ENCODE measurements around the gene LRRFIP2. TPM values are rescaled to one million over a fixed set of nuclear protein-coding genes. Genes with fewer than 3 reads are reported as not detected.
"Not testable (repeated sequence)": the region's sequence is repeated elsewhere in the genome, so short reads cannot be mapped to it uniquely, and the experiment has no call there.

The LRRFIP2 gene
- total RNA-seq, 1 experiment from 2014 or later = 32.3 TPM

DNA sequence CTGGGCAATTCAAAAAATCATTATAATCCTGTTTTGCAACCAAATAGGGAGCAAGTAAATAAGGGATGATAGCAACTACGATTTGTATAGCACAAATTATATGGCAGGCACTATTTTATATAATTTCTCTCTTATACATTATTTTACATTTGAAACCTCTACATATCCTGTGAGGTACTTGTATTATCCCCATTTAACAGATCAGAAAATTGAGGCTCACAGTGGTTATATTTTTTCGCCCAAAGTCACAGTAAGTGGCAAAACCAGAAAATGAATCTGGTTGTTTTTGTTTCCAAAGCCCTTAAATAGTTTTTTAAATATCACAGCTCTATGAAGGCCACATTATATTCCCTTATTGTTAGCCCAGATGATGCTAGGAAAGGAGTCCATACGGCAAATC lies 106.8 kb downstream of the LRRFIP2 start:
- DNase-seq (ENCODE audit: low spot score) = no peak

DNA sequence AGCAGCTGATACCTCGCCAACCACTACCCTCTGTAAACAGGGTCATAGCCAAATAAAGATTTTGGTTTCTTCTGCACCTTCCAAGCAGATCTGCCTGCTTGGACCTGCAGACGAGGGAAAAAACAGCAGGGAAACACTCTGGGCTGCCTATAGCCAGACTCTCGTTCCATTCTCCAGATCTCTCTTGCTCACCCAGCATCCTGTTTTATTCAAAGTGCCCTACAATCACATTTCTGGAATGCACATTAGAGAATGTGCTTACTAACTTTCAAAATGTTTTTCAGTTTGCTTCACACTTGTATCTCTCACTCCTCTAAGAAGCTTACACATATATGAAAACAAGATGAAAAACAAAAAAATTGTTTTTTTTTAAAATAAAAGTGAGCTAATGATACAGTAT lies 109.6 kb downstream of the LRRFIP2 start:
- DNase-seq (ENCODE audit: low spot score) = no peak

DNA sequence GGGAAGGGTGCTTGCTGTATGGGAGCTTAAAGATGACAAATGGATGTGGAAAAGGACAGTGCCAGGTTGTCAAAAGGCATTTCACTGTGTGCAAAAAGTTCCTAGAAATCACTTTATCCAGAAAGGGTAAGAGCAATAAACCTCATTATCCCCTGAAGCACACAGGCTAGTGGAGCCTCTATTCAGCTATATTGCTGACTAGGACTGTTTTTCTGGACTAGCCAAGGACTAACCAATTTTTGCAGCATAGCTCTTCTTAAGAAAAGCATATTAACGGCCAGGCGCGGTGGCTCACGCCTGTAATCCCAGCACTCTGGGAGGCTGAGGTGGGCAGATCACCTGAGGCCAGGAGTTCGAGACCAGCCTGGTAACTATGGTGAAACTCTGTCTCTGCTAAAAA lies 116.3 kb downstream of the LRRFIP2 start:
- DNase-seq (ENCODE audit: low spot score) = no peak

DNA sequence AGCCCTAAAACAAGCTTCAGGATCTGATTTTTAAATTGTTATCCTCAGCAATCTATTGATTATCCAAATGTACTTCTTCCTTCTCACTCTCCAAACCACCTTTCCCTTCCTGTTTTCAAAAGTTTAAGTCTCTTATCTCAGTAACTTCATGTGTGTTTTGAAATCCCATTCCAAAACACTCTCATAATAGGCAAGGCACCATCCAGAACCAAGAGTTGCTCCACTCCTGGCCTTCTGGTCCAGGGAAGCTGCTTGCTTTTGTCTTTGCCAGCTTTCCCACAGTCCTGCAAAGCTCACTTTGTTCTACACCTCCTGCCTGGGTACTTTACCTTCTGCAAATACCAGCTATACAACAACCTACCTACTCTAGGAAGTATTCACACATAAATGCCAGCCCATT lies 117.6 kb downstream of the LRRFIP2 start:
- DNase-seq (ENCODE audit: low spot score) = no peak

DNA sequence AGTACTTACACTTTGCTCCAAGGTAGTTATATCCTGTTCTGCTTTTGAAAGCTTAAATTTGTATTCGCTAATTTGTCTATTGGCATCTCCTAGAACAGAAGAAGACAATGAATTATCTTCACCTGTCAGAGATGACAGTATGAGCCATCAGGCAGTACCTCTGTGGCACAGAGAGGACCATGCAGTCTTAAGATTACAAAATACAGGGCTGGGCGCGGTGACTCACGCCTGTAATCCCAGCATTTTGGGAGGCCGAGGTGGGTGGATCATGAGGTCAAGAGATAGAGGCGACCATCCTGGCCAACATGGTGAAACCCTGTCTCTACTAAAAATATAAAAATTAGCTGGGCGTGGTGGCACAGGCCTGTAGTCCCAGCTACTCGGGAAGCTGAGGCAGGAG lies 119.3 kb downstream of the LRRFIP2 start:
- not testable (repeated sequence) for DNase-seq (ENCODE audit: low spot score)

DNA sequence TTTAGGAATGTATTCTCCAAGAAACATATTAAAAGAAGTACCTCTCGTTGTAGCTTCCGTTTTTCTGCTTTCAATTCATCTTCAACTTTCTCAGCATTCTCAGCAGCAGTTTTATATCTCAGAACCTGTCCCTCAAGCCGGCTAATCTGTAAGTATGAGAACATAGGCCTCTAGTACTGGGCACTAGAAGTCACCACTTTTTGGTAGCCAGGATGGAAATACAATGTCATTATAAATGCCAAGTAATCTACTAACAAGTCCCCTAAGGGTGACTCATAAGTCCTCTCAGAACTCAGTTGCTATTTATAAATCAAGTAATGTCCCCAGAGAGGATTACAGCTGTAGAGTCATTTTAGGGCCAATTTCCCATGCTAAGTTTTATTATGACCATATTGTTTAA lies 120.0 kb downstream of the LRRFIP2 start:
- DNase-seq (ENCODE audit: low spot score) = no peak

DNA sequence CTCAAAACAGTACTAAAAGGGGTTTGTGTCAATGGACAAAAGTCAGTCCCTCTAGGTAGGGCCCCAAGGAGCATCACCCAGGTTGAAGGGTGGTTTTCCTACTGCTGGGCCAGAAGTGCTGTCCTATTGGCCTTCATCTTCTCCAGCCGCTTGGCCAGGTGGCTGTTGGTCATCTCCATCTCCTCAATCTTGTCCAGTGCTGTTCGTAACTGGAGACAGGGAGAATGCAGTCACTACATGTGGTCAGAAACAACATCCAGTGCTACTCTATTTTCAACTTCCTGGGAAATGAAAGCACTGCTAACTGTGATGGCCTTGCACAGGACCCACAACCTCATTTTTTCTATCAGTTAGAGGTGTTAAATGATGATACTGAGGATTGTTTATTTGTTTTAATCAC lies 120.6 kb downstream of the LRRFIP2 start:
- no peak for DNase-seq (ENCODE audit: low spot score)

DNA sequence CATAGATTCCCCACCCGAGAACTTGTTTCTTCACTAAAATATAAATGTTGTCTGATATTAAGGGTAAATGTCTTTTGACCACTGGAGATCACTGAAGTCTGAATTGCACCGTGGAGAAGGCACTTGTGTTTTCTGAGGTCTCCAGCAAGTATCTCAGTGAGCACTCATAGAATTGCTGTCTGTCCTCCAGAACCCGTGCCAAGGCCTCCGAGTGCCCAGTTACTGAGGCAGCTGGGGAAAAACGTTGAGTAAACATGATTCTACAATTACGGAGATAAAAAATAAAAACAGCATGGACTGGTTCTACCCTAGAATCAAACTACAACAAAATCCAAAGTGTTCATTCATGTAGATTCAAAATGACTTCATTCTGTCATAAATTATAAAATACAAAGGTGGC lies 121.0 kb downstream of the LRRFIP2 start:
- DNase-seq (ENCODE audit: low spot score) = no peak

DNA sequence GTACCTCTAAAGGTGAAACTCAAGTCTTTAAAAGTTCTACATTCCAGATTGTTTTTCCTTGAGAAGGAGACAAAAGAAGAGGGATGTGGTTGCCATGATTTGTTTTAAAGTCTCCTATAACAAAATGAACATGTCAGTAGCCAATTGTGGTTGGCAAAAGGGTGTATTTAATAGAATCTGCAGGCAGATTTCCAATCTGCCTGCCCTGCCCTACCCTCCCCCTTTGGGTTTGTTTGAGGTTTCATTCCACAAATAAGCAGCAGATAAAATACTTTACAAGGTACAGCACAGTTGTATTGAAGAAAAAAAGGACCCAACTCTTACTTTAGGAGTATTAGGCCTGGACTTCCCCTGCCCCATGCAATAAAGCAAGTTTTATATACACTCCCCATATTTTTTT lies 121.5 kb downstream of the LRRFIP2 start:
- DNase-seq (ENCODE audit: low spot score) = no peak

DNA sequence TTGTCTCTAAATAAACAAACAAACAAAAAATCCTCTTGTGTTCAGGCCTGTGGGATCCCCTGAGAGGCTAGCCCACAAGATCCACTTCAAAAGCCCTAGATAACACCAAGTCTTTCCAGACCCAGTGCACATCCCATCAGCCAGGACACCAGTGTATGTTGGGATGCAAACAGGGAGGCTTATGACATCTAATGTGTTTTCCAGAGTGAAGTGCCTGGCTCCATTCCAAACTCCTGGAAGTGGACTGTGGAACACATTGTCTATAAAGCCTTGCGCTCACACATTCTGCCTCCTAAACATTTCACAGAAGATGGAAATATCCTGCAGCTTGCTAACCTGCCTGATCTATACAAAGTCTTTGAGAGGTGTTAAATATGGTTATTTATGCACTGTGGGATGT lies 124.1 kb downstream of the LRRFIP2 start:
- DNase-seq (ENCODE audit: low spot score) = no peak

DNA sequence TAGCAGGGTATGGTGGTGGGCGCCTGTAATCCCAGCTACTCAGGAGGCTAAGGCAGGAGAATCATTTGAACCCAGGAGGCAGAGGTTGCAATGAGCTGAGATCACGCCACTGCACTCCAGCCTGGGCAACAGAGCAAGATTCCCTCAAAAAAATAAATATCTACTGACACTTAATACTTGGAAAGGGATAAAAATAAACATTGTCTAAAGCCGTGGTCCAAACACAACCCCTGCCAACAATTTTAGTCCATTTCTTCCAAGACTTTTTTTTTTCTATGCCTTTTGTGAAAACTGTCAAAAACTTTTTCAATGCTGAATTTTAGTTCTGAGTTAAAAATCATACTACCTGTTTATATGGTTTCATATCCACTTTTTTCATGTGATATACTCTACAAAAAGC lies 131.7 kb downstream of the LRRFIP2 start:
- DNase-seq (ENCODE audit: low spot score) = not testable (repeated sequence)

DNA sequence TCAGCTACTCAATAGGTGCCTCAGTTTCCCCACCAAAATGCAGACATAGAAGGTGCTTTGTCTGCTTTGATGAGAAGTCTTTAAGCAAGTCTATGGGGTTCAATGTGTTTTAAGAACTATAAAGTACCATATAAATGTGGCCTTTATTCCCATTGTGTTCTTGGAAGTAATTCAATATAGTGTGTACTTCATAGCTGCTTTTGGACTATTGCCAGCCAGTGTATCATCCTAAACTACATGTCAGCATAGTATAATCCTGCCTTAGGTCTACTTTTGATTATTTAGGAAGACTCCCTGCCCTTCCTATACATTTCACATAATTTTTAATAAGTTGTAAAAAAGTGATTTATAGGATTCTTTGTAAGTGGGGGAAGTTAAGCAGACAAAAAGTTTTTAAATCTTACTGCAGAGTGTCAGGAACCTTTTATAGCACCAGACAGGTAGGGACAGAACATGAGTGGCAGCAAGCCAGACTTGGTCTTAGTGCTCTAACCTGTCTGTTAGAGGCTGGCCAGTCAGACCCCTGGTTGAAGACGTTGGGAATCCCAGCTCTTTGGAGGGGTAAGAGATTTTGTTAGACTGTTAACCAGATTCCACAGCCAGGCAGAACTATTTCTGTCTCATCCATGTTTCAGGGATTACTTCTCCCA lies 132.7 kb downstream of the LRRFIP2 start:
- DNase-seq (ENCODE audit: low spot score) = no peak

DNA sequence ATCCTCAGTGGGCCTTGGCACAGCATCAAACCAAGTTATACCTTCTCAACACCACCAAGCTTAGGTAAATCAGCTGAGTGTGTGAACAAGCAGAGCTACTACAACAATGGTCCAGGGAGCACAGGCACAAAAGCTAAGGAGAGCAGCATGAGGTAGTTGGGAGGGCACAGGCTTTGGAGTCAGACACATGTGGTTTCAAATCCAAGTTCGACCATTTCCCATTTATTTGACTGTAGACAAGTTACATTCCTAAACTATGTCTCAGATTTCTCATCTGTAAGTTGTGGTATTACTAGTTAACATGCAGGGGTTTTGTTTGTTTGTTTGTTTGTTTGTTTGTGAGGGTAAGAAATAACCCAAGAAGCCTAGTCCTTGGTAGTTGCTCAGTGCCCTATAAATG lies 134.2 kb downstream of the LRRFIP2 start:
- DNase-seq (ENCODE audit: low spot score) = no peak

DNA sequence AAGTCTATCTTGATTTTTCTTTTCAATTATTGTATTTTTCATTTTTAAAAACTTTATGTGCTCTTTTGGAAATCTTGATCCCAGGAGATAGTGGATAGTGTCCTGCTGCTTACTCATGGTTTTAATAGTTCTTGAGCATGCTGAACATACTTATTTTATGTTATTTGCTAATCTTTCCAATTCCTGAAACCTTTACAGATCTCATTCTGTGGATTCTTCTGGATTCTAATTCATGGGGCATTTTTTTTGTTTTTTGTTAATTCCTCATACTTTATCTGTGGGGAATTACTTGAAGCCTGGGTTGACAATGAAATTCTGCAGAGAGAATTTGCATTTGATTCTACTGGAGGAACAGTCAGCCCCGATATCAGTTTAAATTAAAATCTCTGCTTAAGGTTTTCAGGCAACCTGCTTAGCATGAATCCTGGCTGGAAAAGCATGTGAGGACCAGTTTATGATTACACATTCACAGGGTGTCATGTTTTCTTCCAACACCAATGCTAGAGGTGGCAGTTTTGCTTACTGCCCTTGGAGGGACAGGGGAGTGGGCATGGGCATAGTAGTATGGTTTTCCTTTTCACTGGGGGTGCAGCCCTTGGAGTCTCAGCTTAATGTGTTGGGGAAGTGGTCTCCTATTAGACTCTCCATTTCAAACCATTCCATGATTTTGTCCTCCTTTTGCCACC lies 135.1 kb downstream of the LRRFIP2 start:
- no peak for DNase-seq (ENCODE audit: low spot score)

DNA sequence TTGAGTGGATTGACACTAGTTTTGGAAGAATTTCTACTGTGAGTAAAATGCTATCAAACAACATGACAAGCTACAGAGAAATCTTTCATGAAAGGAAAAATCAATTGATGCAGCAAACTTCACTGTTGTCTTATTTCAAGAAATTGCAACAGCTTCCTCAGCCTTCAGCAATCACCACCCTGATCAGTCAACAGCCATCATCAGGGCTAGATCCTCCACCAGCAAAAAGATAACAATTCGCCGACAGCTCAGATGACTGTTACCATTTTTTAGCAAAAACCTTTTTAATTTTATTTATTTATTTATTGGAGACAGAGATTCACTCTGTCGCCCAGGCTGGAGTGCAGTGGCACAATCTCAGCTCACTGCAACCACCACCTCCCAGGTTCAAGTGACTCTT lies 137.0 kb downstream of the LRRFIP2 start:
- no peak for DNase-seq (ENCODE audit: low spot score)

DNA sequence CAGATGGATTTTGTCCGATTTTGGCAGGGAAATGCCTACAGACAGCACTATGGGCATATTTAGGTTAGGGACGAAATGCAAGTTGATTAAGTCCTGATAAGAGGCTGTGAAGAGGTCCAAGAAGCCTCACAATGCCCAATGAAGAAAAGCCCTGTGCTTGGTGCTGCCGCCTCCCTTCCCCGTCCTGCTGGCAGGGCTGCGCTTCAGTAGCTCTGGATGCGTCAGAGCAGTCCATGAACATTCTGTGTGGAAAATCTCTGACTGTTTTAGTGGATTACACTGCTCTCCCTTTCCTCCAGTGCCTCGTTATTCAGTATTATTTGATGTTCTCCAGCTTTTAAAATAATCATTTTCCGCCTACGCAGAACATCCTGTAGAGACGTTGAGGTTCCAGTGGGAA lies 141.4 kb downstream of the LRRFIP2 start:
- DNase-seq (ENCODE audit: low spot score) = no peak

DNA sequence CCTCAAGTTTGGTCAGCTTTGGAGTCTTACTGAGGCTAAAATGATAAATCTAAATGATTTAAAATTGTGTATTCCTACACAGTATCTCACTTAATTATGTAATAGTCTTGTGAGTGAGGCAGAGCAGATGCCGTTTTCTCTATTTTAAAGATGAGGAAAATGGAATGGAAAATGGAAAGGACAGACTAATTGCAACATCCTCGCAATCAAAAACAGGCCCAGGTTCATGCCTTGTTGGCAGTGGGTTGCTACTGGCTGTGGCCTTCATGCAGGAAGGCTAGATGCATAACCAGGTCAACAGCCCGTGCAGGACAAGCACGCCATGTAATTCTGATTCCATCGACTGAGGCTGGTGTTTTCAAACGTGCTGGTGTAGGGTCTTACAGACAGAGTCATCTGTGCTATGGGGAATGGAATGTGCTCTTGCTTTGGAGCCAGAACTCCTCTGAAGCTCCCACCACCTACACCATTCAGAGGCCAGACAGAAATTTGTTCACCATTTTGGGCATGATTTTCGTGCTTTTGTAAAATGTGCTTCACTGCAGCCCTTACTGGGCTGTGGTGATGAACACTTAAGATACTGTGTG lies 143.2 kb downstream of the LRRFIP2 start:
- no peak for DNase-seq (ENCODE audit: low spot score)

DNA sequence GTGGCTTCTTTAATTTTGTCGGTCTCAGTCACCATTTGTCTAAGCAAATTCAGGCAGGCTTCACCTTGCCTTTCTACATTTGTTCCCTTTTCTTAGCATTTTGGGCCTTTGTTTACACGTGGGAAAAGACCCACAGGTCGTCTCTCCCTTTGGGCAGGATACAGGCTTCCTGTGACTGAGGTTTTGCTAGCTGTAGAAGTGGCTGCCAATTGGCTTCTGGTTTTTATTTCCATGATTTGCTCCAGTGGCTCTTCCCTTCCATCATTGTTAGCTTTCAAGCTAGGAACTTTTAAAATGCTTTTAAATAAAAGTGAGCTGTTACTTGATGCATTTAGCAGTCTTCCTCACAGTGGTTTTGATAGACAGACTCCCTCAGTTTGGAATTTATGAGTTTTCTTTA lies 143.8 kb downstream of the LRRFIP2 start:
- DNase-seq (ENCODE audit: low spot score) = no peak

DNA sequence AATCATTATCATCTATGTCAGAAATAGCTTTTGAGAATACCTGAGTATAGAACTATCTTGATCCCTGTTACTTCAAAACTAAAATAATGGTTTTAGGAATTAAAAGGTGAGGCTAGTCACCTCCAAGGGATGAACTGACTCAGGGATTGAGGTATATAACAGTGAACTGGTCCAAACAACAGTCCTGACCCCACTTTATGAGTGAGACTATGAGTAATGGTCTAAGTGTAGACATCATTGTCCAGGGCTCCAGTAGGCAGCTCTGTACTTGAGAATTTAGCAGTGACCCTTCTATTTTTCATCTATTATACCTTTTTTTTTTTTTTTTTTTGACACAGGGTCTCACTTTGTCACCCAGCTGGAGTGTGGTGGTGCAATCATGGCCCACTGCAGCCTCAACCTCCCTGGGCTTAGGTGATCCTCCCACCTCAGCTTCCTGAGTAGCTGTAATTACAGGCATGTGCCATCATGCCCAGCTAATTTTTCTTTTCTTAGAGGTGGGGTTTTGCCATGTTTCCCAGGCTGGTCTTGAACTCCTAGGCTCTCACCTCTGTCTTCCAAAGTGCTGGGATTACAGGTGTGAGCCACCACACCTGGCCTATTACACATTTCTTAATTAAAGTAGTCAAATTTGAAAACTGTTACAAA lies 144.7 kb downstream of the LRRFIP2 start:
- no peak for DNase-seq (ENCODE audit: low spot score)

DNA sequence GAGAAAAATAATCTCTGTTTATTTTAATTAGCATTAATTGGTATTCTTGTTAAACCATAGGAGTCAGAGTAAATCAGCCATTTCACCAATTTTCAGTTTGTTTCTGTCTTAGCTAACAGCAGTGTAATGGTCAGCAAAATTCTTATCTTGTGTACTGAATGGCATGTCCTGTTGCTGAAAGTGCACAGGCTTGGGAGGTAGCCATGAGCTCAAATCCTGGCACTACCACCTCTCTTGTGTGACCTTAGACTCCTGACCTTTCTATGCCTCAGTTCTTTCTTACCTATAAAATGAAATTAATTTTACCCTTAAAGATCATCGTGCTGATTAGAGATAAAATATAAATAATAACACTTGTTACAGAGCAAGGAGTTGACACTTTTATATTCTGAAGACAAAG lies 145.3 kb downstream of the LRRFIP2 start:
- no peak for DNase-seq (ENCODE audit: low spot score)

DNA sequence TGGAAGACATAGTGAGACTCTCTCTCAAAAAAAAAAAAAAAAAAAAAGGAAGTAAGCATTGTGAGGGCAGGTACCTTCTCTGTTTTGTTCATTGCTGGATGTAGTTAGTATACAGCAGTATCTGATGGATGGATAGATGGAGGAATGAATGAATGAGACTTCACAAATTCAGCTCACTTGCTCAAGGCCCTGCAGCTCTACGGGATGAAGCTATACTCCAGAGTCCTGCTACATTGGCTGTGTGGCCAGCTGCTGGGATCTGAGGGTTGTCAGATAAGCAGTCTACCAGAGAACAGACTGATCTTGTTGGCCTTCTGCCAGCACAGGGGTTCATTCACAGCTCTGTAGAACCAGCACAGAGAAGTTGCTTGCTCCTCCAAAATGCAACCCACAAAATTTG lies 146.1 kb downstream of the LRRFIP2 start:
- DNase-seq (ENCODE audit: low spot score) = no peak

DNA sequence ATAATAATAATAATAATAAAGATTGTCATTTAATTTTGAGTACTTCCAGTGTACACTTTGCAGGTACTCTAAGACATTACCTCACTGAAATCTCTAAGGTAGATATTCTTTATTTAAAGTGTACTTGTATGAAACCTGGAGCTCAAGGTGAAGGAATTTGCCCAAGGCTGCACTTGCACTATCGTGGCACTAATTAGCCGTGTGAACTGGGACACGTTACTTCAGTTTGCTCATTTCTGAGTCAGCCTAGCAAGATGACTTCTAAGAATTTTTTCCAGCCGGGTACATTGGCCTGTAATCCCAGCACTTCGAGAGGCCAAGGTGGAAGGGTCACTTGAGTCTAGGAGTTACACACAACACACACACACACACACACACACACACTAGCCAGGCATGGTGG lies 147.5 kb downstream of the LRRFIP2 start:
- no peak for DNase-seq (ENCODE audit: low spot score)
